Nucleus accumbens (tissue), 56 donors: Measurements from ENCODE around the gene IKZF1.

Experiments used
- DNase-seq, 56 donors: peaks; one replicate each; lab custom pipeline; 2025; lab: John Stamatoyannopoulos, UW

Gene IKZF1

GRCh38 chr7:50431316-50431715, 126.8 kb downstream of the IKZF1 start:
- no peak for DNase-seq

DNA sequence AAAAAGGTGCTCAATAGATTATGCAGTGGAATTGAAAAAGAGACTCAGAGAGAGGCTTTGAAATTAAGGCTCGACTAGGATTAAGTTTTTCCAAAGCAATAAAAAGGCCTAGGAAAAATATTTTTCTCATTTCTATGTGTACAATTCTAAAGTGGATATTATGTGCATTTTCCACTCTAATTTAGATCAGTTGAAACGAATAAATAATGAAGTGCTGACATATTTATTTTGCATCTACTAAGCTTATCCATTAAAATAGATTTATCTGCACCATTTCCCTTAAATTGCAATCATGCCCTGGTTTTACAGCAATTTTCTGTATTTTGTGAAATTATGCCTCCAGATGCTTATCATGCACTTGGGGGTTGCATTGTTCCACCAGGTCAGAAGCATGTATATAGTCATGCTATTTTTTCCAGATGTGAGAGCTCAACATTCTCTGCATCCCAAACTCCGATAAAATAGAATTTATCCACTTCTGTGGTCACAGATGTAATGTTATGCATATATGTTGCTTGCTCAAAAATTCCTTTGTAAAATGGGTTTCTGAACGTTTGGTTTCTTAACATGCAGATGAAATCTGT, 127.3 kb downstream of the IKZF1 start:
- DNase-seq, result no peak

- DNase-seq, result no peak
Observed at GRCh38 chr7:50436133-50436806, 131.8 kb downstream of the IKZF1 start.

GRCh38 chr7:50446542-50446960, 142.0 kb downstream of the IKZF1 start:
- no peak for DNase-seq

DNA sequence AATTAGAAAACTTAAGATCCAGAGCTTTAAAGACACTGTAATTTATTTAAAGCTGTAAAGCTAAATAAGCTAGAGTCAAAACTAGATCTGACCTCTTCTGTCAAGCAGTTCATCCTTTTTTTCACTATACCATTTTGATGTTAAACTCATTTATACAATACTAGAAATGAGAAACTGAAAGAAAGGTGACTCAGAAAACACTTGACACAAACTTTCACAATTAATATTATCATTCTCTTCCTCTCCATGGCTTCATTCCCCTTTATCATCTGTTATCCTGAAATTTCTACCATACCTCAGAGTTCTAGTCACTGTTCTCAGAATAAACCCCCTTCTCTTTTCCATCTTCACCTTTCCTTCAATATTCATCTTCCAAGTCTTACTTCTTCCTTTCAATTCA, 144.3 kb downstream of the IKZF1 start:
- no peak for DNase-seq

DNA sequence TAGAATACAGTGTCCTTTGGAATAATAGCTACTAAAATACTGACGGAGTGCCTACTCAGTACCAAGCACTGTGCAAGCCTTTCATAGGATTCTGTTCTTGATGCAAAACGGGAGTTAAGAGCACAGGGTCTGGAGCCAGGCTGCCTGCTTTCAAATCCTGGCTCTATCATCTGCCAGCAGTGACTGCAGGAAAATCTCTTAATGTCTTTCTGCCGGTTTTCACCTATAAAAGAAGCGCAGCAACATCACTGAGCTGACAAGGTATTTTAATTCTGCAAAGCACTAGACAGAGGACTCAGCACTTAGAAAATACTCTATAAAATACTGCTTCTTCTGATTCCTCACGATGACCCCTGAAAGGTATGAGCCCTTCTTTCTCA, 145.0 kb downstream of the IKZF1 start:
- no peak for DNase-seq

GRCh38 chr7:50449881-50450589, 145.5 kb downstream of the IKZF1 start, which contains the start of gene FIGNL1:
Gene FIGNL1, minus strand, starts transcription at chr7:50450350. Its CDS starts 3,063 bp downstream, at chr7:50447287.
- peak in 54 of 56 donors; percentile 19 to 88 (median 66) for DNase-seq

DNA sequence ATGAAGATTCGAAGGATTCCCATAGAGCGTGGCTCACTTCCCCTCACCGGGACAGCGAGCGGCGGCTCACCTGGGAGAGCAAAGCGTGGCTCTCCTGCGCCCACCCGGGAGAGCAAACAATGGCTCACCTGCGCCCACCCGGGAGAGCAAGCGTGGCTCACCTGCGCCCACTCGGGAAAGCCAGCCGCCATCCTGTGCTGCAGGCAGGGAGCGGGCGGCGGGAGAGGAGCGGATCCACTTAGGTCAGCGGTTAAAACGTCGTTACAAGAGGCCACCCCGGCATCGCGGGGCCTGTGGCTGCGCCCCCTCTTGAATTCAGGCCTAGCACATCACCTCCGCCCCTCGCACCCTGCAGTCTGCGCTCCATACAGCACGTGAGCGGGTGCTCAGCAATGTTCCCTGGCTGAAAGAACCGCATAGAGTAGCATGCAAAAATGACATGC, 146.1 kb downstream of the IKZF1 start:
- peak in 21 of 56 donors; percentile 17 to 69 (median 42) for DNase-seq
